SK-N-SH treated with all-trans-retinoic acid at 6 μM for 48 hours (cell line): ENCODE measurements around the gene PHRF1.

Experiments
- BACH2 ChIP-seq: fragments of 250-450 bp; sonication (Bioruptor Pico); IDR thresholded peaks from 2 replicates; pipeline ENCODE4 v1.9.0; 2021; ENCODE audit warnings: mild to moderate bottlenecking, borderline replicate concordance
- PPARA ChIP-seq: fragments of 250-450 bp; sonication (Bioruptor Pico); IDR thresholded peaks from 2 replicates; pipeline ENCODE4 v1.5.0; 2020; ENCODE audit warnings: mild to moderate bottlenecking, borderline replicate concordance
- ZC3H10 ChIP-seq: fragments of 250-450 bp; sonication (Bioruptor Pico); IDR thresholded peaks from 2 replicates; pipeline ENCODE4 v1.5.1; 2021; ENCODE audit warnings: mild to moderate bottlenecking, moderate library complexity
- ZNF8 ChIP-seq: fragments of 450-650 bp; formaldehyde crosslinking; IDR thresholded peaks from 2 replicates; pipeline ENCODE4 v1.5.0; 2020; ENCODE audit warnings: mild to moderate bottlenecking, moderate library complexity

DNA sequence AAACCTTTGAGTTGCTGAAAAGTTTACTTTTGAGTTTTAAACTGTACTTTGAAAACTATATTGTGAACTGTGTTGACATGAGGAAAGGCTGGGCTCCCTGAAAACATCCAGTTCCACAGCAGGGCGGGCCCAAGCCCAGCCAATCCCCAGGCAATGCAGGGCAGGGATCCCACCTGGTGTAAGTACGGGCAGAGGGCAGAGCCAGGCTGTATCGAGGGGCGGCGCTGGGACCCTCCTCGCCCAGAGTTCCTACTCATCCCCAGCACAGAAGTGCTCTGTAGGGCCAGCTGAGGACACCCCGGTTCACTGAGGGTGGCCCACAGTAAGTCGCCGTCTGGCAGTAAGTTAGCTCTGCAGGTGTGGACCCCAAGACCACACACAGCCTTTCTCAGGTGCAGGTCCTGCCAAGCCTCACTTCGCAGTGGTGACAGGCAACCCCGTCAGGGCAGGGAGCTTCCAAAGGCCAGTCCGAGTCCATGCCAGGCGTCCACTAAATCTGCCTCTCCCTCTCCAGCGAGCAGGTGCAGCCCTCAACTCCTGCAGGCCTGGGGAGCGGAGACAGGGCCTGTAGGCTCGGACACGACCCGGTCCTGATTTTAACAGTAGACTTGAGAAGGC lies 9.2 kb upstream of the PHRF1 start:
- TF ChIP-seq BACH2 (CRISPR knock-in tag) (no peak), ZNF8 (CRISPR knock-in tag) (no peak), ZC3H10 (CRISPR knock-in tag) (no peak), PPARA (CRISPR knock-in tag) (no peak)
